Measurements from ENCODE around the gene PLEKHM1. TPM values are rescaled to one million over a fixed set of nuclear protein-coding genes. Genes with fewer than 3 reads are reported as not detected.

PLEKHM1 gene
- total RNA-seq, 1 experiment from 2014 or later, result 8.8 TPM

Other genes starting within 250 kb of the PLEKHM1 start
- gene SPATA32, start 228.6 kb downstream of the PLEKHM1 start, total RNA-seq (2014; rRNA removed; shearing (Covaris generic)), result not detected in 2 replicates
- gene MAP3K14, start 173.7 kb downstream of the PLEKHM1 start, total RNA-seq (2014; rRNA removed; shearing (Covaris generic)), result 3.7 and 5.5 TPM in 2 replicates
- 0.53 TPM in 1 of 2 replicates, not detected in the other for gene ARHGAP27, start 57.9 kb downstream of the PLEKHM1 start, total RNA-seq (2014; rRNA removed; shearing (Covaris generic))

Measured in SJSA1 (cell line).